PC-9 (cell line): Measurements from ENCODE around the gene AIP.

ENCODE experiments used
- EZH2 ChIP-seq: fragments of 200-600 bp; sonication (generic); IDR thresholded peaks from 2 replicates; pipeline ENCODE4 v1.8.0; 2017; ENCODE audit warnings: antibody characterized with exemption, low read depth
- TF ChIP-seq, protein P1 (sequence below): fragments of 200-600 bp; sonication (generic); conservative IDR thresholded peaks from 2 replicates; pipeline ENCODE4 v1.6.1; 2017; ENCODE audit warnings: mixed run types, antibody characterized with exemption, mild to moderate bottlenecking, moderate library complexity

DNA sequence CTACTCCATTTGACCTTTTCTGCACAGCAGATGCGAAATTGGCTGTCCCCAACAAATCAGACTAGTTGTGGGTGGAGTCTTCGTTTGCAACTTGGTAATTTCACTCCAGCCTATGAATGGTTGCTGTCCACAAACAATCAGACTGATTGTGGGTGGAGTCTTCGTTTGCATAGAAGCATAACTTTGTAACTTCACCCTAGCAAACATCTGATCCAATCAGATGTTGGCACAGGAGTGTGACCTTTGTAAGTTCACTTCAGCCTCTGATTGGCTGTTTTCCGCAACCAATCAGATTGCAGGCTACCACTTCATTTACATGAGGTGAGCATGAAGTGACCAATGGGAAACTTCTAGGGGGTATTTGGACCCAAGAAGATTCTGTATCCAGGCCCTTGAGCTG, 56.7 kb downstream of the AIP start:
- TF ChIP-seq, protein P1, sequence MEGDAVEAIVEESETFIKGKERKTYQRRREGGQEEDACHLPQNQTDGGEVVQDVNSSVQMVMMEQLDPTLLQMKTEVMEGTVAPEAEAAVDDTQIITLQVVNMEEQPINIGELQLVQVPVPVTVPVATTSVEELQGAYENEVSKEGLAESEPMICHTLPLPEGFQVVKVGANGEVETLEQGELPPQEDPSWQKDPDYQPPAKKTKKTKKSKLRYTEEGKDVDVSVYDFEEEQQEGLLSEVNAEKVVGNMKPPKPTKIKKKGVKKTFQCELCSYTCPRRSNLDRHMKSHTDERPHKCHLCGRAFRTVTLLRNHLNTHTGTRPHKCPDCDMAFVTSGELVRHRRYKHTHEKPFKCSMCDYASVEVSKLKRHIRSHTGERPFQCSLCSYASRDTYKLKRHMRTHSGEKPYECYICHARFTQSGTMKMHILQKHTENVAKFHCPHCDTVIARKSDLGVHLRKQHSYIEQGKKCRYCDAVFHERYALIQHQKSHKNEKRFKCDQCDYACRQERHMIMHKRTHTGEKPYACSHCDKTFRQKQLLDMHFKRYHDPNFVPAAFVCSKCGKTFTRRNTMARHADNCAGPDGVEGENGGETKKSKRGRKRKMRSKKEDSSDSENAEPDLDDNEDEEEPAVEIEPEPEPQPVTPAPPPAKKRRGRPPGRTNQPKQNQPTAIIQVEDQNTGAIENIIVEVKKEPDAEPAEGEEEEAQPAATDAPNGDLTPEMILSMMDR: no peak
- no peak for TF ChIP-seq EZH2
